ENCODE measurements around the gene VPS37D.

VPS37D gene

DNA sequence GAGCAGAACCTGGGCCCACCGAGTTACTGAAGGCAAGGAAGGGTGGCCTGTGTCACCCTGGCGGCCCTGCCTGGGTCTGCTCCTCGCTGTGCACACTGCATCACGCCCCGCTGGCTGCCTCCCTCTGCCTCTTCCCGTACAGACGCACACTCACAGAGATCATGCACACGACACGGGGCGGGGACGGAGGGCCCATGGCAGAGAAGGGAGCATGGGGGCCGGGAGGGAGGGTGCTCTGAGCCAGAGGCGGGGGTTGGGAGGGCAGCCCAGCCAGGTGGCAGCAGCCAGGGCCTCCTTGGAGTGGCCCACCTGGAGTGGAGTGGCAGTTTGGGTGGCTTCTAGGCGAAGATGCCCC is 32.4 kb downstream of the VPS37D start:
- no peak overlapping the region for H3K4me2 ChIP-seq (ENCODE audit: low read depth, low read length, poor library complexity, severe bottlenecking)
- TF ChIP-seq, protein P1, sequence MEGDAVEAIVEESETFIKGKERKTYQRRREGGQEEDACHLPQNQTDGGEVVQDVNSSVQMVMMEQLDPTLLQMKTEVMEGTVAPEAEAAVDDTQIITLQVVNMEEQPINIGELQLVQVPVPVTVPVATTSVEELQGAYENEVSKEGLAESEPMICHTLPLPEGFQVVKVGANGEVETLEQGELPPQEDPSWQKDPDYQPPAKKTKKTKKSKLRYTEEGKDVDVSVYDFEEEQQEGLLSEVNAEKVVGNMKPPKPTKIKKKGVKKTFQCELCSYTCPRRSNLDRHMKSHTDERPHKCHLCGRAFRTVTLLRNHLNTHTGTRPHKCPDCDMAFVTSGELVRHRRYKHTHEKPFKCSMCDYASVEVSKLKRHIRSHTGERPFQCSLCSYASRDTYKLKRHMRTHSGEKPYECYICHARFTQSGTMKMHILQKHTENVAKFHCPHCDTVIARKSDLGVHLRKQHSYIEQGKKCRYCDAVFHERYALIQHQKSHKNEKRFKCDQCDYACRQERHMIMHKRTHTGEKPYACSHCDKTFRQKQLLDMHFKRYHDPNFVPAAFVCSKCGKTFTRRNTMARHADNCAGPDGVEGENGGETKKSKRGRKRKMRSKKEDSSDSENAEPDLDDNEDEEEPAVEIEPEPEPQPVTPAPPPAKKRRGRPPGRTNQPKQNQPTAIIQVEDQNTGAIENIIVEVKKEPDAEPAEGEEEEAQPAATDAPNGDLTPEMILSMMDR (conservative IDR thresholded peaks at IDR 0.05; ENCODE audit: low read length): no peak
- no peak for TF ChIP-seq EZH2phosphoT487 (IDR thresholded peaks at IDR 0.05; ENCODE audit: borderline replicate concordance)
- no peaks in the 10 kb centered on the region for H3K9me3 ChIP-seq (ENCODE audit: insufficient read depth, low read depth, low read length)
- no peaks in the 10 kb centered on the region for H3F3A ChIP-seq (ENCODE audit: low read depth)
- no peaks in the 10 kb centered on the region for H3K9me2 ChIP-seq (replicated peaks; ENCODE audit: low read depth, low read length)
- no peak overlapping the region for H3K9ac ChIP-seq (ENCODE audit: low read depth, low read length, poor library complexity, severe bottlenecking)
- no peaks in the 10 kb centered on the region for H3K27me3 ChIP-seq (ENCODE audit: insufficient read depth, low read length, poor library complexity, severe bottlenecking)
- no peaks in the 10 kb centered on the region for H3K79me2 ChIP-seq (ENCODE audit: insufficient read depth, low read length)
- no peak overlapping the region for H3K4me3 ChIP-seq (ENCODE audit: low read length, poor library complexity, severe bottlenecking)
- H3K36me3 ChIP-seq (ENCODE audit: insufficient read depth, low read length): peaks cover 35% of the 10 kb centered on the region; the same call in 1 of the 2 replicates
- no peaks in the 10 kb centered on the region for H3K4me1 ChIP-seq (ENCODE audit: insufficient read depth, low read length, poor library complexity, severe bottlenecking)
- no peak overlapping the region for H2AFZ ChIP-seq (ENCODE audit: low read length)
- H4K20me1 ChIP-seq (ENCODE audit: insufficient read depth, low read length, poor library complexity, severe bottlenecking): no peaks in the 10 kb centered on the region

DNA sequence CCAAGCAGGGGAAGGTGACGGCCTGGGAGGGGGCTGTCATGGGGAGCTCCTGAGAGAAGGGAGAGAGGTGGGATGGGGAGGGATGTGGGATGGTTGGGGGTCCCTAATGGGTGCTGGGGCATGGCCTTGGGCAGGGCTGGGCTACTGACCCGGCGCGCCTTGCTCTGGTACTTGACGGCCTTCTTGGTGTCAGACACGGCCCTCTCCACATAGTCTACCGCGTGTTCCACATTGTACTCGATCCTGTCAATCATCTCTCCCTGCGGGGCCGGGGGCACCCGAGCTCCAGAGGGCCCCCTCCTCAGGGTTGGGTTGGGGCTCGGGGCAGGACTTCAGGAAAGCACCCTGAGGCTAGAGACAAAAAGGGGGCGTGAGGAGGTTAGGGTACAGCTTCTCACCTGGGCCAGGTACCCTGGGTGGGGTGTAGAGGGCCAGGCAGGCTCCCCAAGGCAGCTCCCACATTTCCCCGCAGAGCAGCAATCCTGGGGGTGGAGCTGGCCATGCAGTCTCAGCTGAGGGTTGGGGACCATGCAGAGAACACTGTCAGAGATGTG is 33.0 kb downstream of the VPS37D start:
- H3K4me1 ChIP-seq (ENCODE audit: insufficient read depth, low read length, poor library complexity, severe bottlenecking): no peaks in the 10 kb centered on the region
- no peak overlapping the region for H2AFZ ChIP-seq (ENCODE audit: low read length)
- no peaks in the 10 kb centered on the region for H3K9me3 ChIP-seq (ENCODE audit: insufficient read depth, low read depth, low read length)
- H3K4me2 ChIP-seq (ENCODE audit: low read depth, low read length, poor library complexity, severe bottlenecking): no peak overlapping the region
- no peaks in the 10 kb centered on the region for H3K79me2 ChIP-seq (ENCODE audit: insufficient read depth, low read length)
- H3F3A ChIP-seq (ENCODE audit: low read depth): no peaks in the 10 kb centered on the region
- H4K20me1 ChIP-seq (ENCODE audit: insufficient read depth, low read length, poor library complexity, severe bottlenecking): no peaks in the 10 kb centered on the region
- H3K4me3 ChIP-seq (ENCODE audit: low read length, poor library complexity, severe bottlenecking): no peak overlapping the region
- TF ChIP-seq EZH2phosphoT487 (IDR thresholded peaks at IDR 0.05; ENCODE audit: borderline replicate concordance): no peak
- TF ChIP-seq, protein P1 (conservative IDR thresholded peaks at IDR 0.05; ENCODE audit: low read length): no peak
- H3K9me2 ChIP-seq (replicated peaks; ENCODE audit: low read depth, low read length): no peaks in the 10 kb centered on the region
- no peak overlapping the region for H3K9ac ChIP-seq (ENCODE audit: low read depth, low read length, poor library complexity, severe bottlenecking)
- H3K36me3 ChIP-seq (ENCODE audit: insufficient read depth, low read length): peaks cover 32% of the 10 kb centered on the region; the same call in 1 of the 2 replicates
- H3K27me3 ChIP-seq (ENCODE audit: insufficient read depth, low read length, poor library complexity, severe bottlenecking): no peaks in the 10 kb centered on the region

DNA sequence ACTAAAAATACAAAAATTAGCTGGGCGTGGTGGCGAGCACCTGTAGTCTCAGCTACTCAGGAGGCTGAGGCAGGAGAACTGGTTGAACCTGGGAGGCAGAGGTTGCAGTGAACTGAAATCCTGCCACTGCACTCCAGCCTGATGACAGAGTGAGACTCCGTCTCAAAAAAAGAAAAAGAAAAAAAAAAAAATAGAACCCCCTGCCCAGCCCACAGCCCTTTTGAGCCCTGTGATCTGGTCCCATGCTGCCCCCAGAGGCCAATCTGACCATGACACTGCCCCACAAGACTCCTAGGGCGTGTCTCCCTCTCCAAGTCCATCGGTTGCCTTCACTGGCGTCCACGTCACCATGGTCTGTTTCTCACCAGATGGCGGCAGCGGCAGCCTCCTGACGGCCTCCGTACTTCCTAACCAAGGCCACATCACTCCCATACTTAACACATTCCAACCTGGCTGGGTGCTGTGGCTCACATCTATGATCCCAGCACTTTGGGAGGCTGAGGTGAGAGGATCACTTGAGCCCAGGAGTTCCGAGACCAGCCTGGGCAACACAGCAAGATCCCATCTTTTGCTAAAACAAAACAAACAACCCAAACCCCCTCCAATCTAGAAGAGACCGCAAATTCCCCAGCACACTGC is 33.8 kb downstream of the VPS37D start:
- no peaks in the 10 kb centered on the region for H4K20me1 ChIP-seq (ENCODE audit: insufficient read depth, low read length, poor library complexity, severe bottlenecking)
- no peaks in the 10 kb centered on the region for H3K79me2 ChIP-seq (ENCODE audit: insufficient read depth, low read length)
- H3K4me2 ChIP-seq (ENCODE audit: low read depth, low read length, poor library complexity, severe bottlenecking): no peak overlapping the region
- no peaks in the 10 kb centered on the region for H3K9me2 ChIP-seq (replicated peaks; ENCODE audit: low read depth, low read length)
- no peak for TF ChIP-seq EZH2phosphoT487 (IDR thresholded peaks at IDR 0.05; ENCODE audit: borderline replicate concordance)
- TF ChIP-seq, protein P1 (conservative IDR thresholded peaks at IDR 0.05; ENCODE audit: low read length): peak; percentile 64
- no peaks in the 10 kb centered on the region for H3K4me1 ChIP-seq (ENCODE audit: insufficient read depth, low read length, poor library complexity, severe bottlenecking)
- H3K27me3 ChIP-seq (ENCODE audit: insufficient read depth, low read length, poor library complexity, severe bottlenecking): no peaks in the 10 kb centered on the region
- no peaks in the 10 kb centered on the region for H3F3A ChIP-seq (ENCODE audit: low read depth)
- no peak overlapping the region for H3K9ac ChIP-seq (ENCODE audit: low read depth, low read length, poor library complexity, severe bottlenecking)
- peaks cover 24% of the 10 kb centered on the region; the same call in 1 of the 2 replicates for H3K36me3 ChIP-seq (ENCODE audit: insufficient read depth, low read length)
- no peak overlapping the region for H3K4me3 ChIP-seq (ENCODE audit: low read length, poor library complexity, severe bottlenecking)
- no peaks in the 10 kb centered on the region for H3K9me3 ChIP-seq (ENCODE audit: insufficient read depth, low read depth, low read length)
- H2AFZ ChIP-seq (ENCODE audit: low read length): no peak overlapping the region
